ENCODE measurements around the gene KIAA1328.

- TF ChIP-seq TARDBP (IDR thresholded peaks at IDR 0.05) (no peak), PML (IDR thresholded peaks at IDR 0.05; ENCODE audit: low read length) (no peak), HDAC2 (IDR thresholded peaks at IDR 0.05) (no peak), SMC3 (conservative IDR thresholded peaks at IDR 0.05; ENCODE audit: insufficient read depth, low read depth, low read length) (no peak), POLR2AphosphoS5 (IDR thresholded peaks at IDR 0.05; ENCODE audit: control insufficient read depth, insufficient read depth, low read depth, low read length) (no peak), ZZZ3 (IDR thresholded peaks at IDR 0.05) (no peak), HLTF (IDR thresholded peaks at IDR 0.05) (no peak), ARID3A (IDR thresholded peaks at IDR 0.05; ENCODE audit: borderline replicate concordance, low read depth, low read length) (no peak), RERE (CRISPR knock-in tag; IDR thresholded peaks at IDR 0.05; ENCODE audit: borderline replicate concordance) (no peak), MAFK (IDR thresholded peaks at IDR 0.05; ENCODE audit: low read length) (no peak), CBX5 (IDR thresholded peaks at IDR 0.05; ENCODE audit: borderline replicate concordance, low read depth) (no peak), E2F5 (CRISPR knock-in tag; IDR thresholded peaks at IDR 0.05) (no peak), CREB1 (IDR thresholded peaks at IDR 0.05) (no peak), CREB1 (CRISPR knock-in tag; IDR thresholded peaks at IDR 0.05) (no peak), EZH2 (IDR thresholded peaks at IDR 0.05; ENCODE audit: borderline replicate concordance, low read depth, low read length) (no peak)
Observed at GRCh38 chr18:36818652-36819051, 10.3 kb upstream of the KIAA1328 start.

All from K562 (cell line).